HG03575 (cell line): ENCODE results near the gene OR10A3.
A peak's percentile ranks its signal among the peaks of the same experiment; 100 is the strongest.
"Not testable (repeated sequence)": the region's sequence is repeated elsewhere in the genome, so short reads cannot be mapped to it uniquely, and the experiment has no call there.

ENCODE experiments used
- ATAC-seq: cut with Tn5 transposase; IDR thresholded peaks from one replicate; pipeline ENCODE4 v1.9.1; 2021; ENCODE audit not compliant: unreplicated experiment, insufficient number of reproducible peaks, low FRiP score; ENCODE audit errors: extremely low read depth

OR10A3 gene, protein sequence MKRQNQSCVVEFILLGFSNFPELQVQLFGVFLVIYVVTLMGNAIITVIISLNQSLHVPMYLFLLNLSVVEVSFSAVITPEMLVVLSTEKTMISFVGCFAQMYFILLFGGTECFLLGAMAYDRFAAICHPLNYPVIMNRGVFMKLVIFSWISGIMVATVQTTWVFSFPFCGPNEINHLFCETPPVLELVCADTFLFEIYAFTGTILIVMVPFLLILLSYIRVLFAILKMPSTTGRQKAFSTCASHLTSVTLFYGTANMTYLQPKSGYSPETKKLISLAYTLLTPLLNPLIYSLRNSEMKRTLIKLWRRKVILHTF

DNA sequence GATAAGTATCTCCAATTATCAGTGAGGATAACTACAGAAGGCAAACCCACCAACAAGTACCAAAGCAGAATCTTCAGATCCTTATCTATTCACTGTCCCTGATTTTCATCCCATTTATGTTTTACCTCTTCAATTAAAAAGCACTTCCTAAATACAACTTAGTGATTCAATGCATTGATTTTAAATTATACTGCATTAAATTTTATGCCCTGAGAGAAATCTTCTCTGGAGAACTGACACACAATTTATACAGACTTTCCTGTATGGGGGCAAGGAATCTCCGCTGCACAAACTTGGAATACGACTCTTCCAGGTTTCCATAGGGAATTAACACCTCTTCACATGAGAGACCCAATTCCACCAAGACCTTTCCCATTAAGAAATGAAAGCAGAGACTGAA lies at the start of gene OR10A3:
Gene OR10A3 (minus strand): TSS at position 101 of the 400 bp plus-strand sequence. CDS start 2,188 bp downstream, outside the sequence.
- ATAC-seq, result no peak

DNA sequence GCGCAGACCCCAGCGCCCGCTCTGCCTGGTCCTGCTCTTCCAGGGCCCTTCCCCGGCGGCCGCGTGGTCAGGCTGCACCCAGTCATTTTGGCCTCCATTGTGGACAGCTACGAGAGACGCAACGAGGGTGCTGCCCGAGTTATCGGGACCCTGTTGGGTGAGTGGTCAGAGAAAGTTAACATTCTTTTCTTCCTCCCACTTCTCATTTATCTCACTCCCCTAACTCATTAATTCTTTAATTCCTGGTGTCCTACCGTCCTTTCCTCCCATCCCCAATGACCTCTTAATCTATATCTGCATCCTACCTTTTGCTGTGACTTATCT lies 46.0 kb upstream of the OR10A3 start:
- ATAC-seq, result not testable (repeated sequence)

DNA sequence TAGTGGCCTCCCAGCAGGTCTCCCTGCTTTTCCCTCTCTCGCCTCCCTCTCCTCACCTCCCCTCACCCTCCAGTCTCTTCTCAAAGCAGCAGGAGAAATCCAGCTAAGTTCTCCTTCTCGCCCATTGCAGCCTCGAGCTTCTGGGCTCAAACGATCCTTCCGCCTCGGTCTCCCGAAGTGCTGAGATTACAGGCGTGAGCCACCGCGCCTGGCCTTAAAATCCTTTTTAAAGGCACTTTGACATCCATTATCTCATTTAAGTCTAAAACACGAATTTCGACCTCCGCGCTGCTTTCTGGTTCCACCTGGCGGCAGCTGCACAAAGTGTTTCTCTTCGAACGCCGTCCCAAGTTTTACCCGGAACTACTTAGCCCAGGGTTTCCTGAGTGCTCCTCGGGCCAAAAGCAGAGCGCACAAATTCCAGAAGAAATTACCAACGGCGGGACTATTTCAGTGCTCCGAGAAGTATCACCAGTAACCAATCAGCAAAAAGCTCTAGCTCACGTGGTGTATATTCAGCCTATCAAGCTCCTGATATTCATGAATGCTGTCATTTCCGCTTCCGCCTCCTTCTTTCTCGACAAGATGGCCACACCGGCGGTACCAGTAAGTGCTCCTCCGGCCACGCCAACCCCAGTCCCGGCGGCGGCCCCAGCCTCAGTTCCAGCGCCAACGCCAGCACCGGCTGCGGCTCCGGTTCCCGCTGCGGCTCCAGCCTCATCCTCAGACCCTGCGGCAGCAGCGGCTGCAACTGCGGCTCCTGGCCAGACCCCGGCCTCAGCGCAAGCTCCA lies 45.5 kb upstream of the OR10A3 start, which contains the start of gene EIF3F:
Gene EIF3F (plus strand): TSS at position 570 of the 792 bp plus-strand sequence. CDS start 16 bp downstream, at position 586.
- peak; percentile 89 for ATAC-seq

DNA sequence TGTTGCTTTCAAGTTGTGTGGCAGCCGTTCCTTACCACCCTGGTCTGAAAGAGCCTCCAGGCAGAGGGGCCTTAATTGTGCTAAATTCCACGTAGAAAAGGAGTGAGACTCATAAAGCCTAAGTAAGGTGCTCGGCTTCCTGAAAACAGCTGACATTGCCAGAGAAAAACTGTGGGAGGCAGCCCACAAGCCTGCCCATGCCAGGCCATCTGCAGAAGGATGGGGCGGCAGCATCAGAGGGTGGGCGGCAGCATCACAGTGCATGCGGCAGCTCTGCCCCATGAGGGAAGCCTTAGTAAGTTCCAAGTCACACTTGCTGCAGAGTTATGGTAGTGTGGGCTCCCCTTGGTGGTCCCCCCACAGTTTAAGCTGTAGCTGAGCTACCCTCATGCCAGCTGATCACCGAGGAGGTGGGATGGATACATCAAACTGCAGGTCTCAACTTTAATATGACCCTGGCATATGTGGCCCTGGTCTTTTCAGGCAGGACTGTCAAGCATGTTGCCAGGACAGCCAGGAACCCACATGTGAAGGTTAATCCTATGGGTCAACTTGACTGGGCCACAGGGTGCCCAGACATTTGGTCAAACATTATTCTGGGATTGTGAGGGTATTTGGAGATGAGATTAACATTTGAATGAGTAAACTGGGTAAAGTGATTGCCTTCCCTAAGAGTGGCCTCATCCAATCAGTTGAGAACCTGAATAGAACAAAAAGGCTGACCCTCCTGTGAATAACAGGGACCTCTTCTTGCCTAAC lies 42.5 kb upstream of the OR10A3 start:
- ATAC-seq, result no peak

DNA sequence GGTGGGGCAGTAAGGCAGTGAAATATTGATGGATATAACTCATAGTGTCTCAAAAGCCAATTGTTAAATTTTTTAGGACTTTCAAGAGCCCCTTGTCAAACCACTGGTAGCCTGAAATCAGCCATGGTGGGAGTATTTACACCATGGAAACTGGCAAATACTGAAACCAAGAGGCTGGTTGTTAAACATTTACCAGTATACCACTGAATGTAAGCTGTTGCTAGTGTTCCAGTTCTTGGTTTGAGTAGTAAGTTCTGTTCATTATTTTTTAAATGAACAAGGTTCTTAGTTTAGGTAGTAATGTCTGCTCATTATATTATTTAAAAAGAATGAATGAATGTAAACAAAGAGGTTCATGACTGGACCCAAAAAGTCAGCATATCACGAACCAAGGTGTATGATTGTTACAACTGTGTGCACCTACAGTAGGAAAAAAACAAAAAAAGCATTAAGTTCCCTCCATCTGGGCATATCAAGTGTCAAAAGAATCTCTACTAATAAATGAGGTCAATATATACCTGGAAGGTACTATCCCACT lies 41.1 kb upstream of the OR10A3 start:
- peak; percentile 23 for ATAC-seq

DNA sequence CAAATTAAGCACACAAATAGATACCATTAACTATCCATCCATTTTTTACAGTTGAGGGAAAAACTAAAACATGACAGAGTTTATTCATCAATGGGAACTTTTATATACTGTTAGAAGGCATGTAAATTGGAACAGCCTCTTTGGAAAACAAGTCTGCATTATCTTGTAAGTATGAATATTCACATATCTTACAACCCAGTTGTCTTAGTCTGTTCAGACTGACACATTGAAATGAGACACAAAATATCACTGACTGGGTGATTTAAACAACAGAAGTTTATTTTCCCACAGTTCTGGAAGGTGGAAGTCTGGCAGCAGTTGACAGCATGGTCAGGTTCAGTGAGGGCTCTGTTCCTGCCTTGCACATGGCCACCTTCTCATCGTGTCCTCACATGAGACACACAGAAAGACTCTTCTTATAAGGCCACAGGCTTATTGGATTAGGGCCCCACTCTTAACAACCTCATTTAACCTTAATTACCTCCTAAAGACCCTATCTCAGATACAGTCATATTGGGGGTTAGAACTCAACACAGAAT lies 40.2 kb upstream of the OR10A3 start:
- no peak for ATAC-seq

DNA sequence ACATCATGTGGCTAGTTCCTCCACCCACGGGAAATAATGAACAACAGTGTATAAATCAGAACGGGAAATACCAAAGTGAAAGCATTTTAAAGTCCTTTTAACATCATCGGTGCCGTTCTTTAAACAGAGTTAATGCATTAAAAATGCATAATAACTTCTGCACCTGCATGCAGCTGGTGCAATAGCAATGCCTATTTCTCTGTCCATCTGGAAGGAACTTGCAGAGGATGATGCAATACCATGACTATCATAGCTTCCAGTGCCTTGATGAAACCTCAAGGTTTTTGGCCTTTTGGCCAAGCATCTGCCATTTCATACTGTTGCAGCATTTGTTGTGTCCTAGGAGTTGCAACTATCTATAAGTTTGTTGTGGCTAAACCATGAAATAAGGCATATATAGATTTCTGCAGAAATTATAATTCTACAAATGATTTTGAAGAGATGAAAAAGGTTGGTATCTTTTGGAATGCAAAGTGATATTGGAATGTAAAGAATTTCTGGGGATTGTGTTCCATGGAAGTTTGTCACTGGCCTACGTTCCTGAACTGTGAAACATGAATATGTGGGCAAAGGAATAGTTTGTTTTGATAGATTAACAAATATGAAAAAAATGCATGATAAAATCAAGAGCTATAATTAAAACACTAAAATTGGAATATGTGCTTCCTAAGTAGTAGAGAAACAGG lies 35.9 kb upstream of the OR10A3 start:
- ATAC-seq, result no peak

DNA sequence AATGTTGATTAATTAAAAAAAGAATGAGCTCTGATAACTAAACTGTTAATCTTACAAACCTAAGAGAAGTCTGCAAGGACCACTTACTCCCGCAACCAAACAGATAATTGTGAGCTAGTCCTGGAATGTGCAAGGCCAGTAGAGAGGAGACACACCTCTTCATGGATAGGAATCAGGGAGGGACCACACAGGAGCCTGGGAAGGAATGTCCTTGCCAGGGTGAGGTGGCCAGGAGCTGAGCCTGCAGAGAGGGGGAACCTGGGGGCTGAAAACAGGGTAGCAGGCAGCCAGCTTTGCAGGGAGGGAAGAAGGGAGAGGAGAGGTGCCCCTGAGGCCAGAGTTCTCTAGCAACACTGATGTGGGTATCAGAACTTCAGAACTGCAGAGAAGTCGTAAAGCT lies 33.2 kb upstream of the OR10A3 start:
- no peak for ATAC-seq

DNA sequence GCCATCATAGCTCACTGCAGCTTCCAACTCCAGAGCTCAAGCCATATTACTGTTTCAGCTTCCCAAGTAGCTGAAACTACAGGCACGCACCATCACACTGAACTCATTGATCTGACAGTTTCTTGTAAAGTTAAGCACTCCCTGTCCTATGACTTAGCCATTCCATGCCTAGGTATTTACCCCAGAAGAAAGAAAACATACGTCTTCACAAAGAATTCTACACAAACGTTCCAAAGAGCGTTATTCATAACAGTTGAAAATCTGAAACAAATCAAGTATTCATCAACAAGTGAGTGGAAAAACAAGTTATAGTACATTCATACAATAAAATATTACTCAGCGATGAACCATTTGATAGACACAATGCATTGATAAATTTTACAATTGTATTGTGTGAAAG lies 31.5 kb upstream of the OR10A3 start:
- ATAC-seq, result no peak

DNA sequence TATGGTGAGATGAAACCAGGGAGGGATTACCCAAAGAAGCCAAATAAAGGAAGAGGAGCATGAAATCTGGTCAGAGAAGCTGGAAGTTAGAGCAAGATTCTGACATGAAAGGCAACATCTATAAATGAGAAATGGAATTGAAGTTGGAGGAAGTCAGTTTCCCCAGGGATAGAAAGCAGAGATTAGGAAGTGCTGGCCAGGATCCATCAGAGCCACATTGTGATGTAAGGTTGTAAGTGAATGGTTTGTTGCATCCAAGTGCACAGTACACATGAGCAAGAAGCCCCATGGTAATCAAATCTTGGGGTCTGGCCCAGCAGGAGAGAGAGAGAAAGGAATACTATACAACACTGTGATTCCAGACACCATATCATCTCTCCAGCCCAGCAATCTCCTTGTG lies 30.3 kb upstream of the OR10A3 start:
- no peak for ATAC-seq

DNA sequence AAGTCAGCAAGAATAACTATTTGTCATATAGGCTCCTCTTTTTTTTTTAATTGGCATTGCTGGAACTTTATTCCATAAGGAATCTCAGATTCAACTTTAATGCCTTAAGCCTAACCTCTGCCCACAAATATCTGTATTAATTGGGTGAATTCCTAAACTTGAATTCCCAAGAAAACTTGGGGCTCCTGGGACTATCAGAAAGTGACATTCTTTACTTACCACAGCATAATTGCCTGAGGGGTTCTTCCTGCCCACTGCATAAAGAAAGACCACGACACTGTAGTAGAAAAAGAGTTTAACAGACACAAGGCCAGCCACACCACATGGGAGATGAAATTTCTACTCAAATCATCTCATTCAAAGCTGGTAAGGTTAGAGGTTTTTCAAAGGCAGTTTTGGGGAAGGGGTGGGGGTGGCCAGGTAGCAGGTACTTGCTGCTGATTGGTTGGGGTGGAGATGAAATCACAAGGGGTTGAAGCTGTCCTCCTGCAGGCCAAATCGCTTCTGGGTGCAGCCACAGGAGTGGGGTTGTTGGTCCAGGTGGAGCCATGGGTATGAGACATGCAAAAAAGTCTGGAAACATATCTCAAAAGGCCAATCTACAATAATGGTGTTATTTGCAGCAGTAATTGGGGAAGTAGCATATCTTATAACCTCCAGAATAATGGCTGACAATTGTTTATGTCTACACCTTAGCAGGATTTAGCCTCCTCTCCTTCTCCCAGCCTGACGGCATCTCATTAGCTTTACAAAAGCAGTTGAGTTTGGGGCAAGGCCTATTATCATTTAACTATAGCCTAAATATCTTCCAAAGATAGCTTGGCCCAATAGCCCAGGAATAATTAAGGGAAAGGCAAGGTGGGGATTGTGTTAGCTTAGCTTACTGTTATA lies 28.5 kb upstream of the OR10A3 start:
- no peak for ATAC-seq

DNA sequence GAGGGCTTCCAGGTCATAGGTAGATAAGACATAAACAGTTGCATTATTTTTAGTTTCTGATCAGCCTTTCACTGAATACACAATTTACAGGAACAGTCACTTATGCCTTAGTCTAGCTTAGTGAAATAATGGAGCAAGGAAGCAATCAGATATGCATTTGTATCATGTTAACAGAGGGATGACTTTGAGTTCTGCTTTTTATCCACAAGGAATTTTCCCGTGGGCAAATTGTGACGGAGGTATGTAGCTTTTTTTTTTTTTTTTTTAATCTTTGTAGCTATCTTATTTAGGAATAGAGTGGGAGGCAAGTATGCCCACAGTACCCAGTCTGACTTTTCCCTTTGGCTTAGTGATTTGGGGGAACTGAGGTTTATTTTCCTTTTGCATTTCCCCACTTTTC lies 27.2 kb upstream of the OR10A3 start:
- no peak for ATAC-seq

DNA sequence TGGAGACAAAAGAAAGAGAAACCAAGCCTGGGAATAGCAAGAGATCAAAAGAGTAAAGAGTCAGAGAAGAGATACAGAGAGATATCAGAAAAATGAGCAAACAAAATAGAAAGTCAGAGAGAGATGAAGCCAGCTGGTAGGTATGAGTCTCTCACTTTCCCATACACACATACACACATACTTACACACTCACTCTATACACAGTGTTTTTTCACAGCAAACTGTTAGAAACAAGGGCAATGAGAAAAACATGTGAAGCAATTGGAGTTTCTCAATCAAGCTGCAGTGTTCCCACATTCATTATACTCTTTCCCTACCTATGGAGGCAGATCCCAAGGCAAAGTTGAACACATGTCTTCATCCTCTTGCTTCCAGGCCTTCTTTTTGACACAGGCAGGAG lies 26.3 kb upstream of the OR10A3 start:
- ATAC-seq, result no peak

DNA sequence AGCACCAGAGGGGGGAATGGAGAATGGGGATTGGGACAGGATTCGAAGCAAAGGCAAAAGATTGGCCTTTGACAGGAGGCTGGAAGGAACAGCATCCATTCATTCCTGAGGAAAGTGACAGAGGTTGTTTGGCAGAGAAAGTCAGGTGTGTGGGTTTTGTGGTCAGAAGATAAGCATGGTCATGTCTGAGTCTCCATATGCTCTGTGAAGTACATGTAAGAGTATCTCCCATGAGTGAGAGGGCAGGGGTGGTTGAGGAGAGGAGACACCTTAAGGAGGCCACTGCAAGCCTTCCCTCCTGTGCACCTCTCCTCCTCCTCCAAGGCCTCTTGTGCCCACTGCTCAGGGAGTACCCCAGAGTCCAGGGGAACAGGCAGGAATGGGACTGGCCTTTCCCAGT lies 25.6 kb upstream of the OR10A3 start:
- no peak for ATAC-seq

DNA sequence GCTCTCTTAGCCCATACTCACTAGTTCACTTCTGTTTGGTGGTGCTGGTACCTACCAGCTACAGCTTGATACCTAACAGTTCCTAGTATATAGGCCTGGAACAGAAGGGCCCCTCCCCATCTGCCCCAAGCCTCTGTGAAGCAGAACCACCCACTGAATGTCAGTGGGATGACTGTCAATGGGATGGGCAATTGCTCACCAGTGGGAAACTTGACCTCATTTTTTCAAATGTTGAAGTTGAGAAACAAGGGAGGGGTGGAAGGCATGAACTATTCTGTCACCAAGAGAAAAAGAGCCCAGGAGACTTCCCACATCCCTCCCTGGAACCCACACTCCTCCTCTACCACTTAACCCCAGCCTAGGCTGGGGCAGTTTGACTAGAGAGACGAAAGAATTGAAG lies 23.9 kb upstream of the OR10A3 start, which contains the start of gene NLRP10:
Gene NLRP10 (minus strand): TSS at position 62 of the 400 bp plus-strand sequence. CDS start 1,952 bp downstream, outside the sequence.
- ATAC-seq, result no peak

DNA sequence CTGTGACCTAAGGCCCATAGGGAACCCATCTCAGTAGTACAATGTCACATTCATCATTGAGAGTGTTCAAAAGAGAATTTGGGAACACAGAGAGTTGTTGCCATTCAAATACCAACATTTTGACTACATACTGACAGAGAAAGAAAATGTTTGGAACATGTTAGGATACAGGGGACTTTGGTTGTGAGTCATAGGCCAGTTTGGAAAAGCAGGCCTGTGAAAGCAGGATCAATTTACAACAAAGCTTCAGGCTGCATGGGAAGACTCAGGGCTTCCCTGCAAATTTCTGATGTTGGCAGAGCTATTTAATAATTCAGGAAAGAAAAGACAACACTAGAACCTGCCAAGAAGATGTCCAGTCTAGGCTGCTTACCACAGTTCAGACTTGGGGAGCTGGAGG lies 23.4 kb upstream of the OR10A3 start:
- ATAC-seq, result no peak

DNA sequence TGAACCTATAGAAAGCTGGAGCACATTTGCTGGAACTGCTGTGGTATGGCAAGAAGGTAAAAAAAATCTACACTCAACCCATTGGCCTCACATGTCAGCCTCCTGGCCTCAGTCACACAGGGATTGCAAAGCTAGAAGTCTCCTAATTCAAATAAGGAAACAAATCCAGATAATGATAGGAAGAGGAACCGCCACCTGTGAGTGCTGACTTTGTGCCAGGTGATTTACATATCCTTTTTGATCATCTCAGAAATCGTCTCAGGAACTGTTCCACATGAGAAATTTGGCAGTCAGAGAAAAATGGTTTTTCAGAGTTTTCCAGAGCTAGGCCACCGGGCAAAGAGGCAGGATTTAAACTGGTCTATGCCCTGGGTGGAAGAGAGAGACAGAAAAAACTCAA lies 22.8 kb upstream of the OR10A3 start:
- no peak for ATAC-seq

DNA sequence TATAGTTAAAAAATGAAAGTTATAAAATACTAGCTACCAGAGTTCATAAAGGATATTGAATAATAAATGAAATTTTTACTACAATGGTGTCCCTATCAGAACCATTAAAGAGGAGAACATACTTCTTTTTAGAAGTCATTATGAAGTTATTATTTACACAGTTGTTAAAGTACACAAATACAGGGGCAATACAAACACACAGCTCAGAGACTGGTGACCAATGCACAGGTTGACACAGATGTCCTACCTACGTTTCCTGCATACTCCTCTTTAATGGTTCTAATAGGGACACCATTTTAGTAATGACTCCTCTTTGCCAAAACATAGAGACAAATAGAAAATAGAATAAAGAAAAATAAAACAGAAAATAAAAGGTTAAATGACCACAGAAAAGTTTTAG lies 13.7 kb upstream of the OR10A3 start:
- no peak for ATAC-seq
